NCI-H1417 treated with DMSO at 0.1 percent for 48 hours (cell line): ENCODE results near the gene KRTAP5-11.
"Not testable (repeated sequence)": the region's sequence is repeated elsewhere in the genome, so short reads cannot be mapped to it uniquely, and the experiment has no call there.

ENCODE experiments used
- DNase-seq: peaks from one replicate; lab custom pipeline; 2025; lab: John Stamatoyannopoulos, UW

The KRTAP5-11 gene

DNA sequence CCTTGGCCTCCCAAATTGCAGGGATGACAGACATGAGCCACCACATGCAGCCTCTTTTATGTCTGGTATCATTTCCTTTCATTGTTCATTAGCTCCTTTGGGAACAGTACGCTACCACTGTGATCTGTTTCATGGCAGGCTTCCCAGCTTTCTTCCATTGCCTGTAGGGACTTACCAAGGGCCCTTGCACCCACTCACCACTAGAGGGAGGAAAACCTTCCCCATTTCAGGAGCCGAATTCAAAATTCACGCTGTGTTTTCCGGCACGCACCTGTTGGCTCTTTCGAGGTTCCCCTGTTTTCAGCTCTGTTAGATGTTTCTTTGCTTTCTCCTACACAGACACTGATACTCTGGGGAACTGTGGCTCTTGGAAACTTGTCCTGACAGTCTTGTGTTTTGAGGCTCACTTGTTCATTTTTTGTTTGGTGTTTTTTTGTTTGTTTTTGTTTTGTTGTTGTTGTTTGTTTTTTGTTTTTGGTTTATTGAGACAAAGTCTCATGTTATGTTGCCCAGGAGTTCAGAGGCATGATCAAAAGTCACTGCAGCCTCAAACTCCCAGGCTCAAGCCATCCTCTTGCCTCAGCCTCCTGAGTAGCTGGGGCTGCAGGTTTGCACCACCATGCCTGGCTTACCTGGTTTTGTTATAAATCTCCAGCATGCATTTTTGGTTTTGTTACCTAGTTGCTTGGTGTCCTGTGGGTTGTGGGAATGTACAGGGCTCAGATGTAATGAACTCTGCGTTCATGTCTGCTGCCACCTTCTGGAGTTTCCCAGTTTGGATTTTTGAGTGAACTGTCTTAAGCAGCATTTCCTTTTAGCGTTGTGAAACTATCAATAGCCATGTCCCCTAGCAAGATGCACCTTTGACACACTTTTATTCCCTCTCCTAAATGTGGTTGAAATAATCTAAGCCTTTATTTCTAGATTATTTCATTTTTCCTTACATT is 2.3 kb downstream of the KRTAP5-11 start:
- peak; percentile 4 for DNase-seq

DNA sequence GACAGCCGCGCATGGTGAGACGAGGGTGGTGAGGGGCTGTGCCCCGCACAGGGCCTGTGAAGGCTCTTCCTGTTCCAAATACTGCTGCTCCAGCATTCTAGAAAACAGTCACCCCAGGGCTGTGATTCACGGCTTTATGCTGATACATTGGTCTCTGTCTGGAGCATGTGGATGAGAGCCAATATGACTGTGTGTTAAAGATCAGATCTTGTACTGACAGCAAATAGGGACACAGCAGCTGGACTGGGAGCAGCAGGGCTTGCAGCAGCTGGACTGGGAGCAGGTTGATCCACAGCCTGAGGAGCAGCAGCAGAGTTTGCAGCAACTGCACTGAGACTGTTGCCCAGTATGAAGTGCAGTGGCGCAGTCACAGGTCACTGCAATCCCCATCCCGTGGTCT is 3.2 kb downstream of the KRTAP5-11 start:
- DNase-seq, result not testable (repeated sequence)

DNA sequence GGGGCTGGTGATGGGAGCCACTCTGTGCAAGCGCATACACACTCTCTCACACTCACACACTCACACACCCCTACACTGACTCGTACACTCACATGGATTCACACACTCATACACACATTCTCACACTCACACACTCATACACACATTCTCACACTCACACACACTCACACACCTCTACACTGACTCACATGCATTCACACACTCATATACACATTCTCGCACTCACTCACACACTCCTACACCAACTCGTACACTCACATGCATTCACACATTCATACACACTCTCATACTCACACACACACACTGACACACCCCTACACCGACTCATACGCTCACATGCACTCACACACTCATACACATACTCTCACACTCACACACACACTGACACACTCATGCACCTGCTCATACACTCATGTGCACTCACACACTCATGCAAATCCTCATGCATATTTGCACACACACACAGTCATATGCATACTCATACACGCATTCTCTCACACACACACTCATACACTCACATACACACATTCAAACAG is 5.1 kb downstream of the KRTAP5-11 start:
- DNase-seq, result no peak

DNA sequence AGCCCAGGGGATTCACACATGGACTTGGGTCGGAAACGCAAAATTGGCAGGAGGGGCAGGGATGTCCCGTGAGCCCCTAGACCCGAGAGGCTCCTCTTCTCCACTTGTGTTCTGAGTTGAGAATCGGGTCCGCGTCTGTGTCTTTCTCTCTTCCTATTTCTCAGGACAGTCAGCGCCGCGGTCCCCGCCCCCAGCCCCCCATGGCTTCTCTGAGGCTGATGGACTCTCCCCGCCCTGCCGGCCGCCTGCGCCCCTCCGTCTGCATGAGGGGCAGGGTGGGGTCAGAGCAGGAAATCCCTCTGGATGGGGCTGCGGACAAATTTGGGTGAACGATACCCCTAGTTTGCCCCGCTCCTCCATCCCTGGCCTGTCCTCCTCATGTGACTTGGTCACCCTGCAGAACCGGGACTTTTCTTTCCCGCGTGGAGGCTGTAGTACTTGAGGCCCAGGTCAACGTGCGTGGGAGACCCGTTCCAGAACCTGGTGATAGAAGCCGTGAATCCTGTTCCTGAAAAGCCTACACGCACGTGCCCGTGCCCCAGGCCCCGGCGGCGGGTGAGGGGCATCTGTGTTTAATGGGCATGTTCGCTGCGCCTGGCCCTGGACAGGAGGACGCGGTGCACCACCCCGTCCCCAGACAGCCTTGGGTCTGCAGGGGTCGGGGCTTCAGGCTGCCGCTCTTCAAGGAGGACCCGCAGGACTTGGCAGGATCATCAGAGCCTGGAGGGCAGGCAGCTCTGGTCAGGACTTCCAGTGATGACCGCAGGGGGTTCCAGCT is 5.8 kb downstream of the KRTAP5-11 start:
- not testable (repeated sequence) for DNase-seq

DNA sequence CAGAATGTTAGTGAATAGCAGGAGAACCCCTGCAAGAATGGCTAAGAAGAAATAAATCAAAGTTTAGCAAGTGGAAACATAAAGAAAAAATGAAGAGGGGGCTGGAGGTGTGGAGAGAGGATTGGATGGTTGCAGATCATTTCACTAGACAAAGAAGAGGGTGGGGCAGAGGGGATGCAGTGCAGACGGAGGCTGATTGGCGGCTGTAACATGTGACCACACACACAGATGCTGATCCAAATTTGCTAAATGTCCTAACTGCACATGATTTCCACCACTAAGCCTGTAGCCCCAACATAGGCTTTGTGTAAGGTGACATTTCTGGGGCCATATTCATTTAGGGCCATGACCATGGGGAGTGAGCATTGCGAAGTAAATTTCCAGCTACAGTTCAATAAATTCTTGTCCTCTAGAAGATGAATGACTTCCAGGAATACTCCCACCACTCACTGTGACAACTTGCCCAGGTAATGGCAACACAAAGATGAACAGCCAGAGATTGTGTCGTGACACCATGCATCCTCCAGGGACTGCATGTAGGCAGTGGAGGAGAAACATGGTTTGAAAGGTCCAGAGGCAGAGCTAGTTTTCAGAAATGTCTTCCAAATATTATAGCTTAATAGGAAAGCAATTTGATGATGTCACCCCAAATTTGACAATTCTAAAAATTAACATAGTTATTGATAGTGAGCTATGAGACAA is 6.8 kb downstream of the KRTAP5-11 start:
- DNase-seq, result no peak

DNA sequence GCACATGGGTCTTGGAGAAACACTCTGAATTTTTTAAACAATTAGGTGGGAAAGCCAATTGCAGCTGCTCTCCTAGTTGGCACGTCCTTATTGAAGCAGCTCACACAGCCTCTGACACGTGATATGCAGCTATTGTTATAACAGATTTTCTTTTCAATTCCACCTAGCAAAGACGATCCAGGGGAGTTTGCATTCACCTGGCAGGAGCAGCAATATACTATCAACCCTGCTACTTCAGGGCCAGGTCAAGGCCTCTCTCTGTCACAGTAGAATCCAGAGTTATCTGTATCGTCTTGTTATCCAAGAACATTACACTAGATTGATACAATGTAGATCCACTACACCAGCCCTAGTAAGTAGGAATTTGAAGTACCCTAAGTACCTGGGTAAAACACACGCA is 8.3 kb downstream of the KRTAP5-11 start:
- no peak for DNase-seq

DNA sequence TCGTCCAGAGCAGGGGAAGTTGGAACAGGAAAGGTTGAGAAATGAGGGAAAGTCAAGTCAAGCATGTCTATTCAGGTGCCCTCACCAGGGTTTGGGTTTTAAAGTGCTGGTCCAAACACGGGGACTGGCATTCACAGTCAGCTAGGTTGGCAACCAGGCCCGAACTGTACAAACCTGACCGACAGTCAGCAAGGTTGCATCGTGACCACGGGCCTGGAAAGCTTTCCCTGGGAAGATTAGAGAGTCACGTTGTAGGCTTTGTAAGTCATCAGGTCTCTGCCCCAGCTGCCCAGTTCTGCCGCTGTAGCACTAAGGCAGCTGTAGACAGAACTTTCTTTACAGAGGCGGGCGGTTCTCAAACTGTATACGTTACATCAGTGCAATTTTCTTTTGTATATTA is 9.9 kb downstream of the KRTAP5-11 start:
- no peak for DNase-seq

DNA sequence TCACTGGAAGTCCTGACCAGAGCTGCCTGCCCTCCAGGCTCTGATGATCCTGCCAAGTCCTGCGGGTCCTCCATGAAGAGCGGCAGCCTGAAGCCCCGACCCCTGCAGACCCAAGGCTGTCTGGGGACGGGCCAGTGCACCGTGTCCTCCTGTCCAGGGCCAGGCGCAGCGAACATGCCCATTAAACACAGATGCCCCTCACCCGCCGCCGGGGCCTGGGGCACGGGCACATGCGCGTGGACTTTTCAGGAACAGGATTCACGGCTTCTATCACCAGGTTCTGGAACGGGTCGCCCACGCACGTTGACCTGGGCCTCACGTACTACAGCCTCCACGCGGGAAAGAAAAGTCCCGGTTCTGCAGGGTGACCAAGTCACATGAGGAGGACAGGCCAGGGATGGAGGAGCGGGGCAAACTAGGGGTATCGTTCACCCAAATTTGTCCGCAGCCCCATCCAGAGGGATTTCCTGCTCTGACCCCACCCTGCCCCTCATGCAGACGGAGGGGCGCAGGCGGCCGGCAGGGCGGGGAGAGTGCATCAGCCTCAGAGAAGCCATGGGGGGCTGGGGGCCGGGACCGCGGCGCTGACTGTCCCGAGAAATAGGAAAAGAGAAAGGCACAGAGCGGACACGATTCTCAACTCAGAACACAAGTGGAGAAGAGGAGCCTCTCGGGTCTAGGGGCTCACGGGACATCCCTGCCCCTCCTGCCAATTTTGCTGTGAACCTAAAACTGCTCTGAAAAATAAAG is 11.4 kb downstream of the KRTAP5-11 start:
- not testable (repeated sequence) for DNase-seq

DNA sequence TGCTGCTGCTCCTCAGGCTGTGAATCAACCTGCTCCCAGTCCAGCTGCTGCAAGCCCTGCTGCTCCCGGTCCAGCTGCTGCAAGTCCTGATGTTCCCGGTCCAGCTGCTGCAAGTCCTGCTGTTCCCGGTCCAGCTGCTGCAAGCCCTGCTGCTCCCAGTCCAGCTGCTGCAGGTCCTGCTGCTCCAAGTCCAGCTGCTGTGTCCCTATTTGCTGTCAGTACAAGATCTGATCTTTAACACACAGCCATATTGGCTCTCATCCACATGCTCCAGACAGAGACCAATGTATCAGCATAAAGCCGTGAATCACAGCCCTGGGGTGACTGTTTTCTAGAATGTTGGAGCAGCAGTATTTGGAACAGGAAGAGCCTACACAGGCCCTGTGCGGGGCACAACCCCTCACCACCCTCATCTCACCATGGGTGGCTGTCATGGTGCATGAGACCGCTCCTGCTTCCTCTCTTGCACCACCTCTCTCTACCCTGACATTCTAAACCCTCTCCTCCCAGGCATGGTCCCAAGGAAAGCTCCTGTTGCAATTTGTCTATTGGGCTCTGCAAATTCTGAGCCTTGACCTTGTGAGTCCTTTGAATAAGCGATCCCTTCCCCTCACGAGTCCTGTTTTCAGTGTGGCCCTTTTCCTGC is 13.8 kb downstream of the KRTAP5-11 start:
- DNase-seq, result no peak

DNA sequence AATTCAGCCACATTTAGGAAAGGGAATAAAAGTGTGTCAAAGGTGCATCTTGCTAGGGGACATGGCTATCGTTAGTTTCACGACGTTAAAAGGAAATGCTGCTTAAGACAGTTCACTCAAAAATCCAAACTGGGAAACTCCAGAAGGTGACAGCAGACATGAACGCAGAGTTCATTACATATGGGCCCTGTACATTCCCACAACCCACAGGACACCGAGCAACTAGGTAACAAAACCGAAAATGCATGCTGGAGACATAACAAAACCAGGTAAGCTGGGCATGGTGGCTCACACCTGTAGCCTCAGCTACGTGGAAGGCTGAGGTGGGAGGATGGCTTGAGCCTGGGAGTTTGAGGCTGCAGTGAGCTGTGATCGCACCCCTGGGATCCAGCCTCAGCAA is 15.0 kb downstream of the KRTAP5-11 start:
- DNase-seq, result not testable (repeated sequence)

DNA sequence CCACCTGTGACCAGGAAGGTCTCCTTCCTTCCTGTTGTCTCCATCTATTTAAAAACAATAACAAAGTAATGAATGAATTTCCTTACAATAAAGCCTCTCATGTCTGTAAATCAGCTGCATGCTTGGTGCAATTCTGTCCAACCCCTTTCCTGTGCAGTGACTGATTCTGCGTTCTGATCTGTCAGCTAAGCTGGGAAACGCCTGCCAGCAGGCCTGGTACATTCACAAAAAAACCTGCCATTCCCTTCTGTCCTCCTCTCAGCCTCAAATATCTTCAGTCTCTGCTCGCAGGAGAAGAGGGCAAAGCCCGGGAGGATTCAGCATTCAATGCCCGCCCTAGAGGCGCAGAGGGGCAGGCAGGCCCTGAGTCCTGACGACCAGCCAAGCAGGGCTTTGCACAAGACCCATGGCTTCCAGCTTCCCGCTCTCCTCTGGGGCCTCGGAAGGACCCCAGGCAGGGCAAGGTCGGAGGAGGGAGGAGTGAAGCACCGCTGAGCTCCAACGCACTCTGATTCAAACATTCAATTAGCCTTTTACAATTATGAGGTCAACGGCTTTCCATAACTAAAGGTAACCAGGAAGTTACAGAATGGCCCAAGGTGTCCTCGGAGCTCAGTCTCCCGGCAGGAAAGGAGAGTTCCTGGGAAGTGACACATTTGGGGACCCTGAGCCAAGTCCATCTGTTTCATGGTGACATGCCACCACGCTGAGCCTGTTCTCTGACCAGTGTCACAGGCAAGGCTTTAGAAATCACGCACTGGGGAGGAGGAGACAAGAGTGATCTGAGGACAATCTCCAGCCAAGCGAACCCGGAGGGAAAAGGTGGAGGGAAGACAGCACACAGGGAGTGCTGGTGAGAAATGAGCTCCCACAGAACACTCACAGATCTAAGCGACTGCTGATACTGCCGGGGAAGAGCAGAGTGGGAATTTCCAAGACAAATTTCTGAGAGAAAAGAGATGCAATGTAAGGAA is 15.8 kb downstream of the KRTAP5-11 start:
- DNase-seq, result not testable (repeated sequence)

DNA sequence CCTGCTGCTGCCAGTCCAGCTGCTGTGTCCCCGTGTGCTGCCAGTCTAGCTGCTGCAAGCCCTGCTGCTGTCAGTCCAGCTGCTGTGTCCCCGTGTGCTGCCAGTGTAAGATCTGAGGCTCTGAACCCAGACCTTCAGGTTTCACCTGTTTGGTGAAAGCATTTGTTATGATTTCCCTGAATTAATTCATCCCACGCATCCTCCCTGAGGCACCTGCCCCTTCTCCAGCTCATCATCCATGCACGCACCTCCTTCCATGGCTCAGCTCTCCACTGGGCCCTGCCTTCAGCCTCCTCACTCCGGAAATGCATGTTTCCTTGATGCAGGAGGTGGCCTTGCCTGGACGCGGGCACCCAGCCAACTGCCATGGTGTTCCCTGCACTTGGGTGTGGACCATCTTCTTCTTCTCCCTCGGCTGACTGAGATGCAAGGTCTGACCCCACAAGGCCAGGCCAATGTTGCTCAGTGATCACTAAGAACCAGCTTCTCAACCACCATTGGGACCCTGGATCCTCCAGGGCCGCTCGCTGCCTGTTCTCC is 16.5 kb downstream of the KRTAP5-11 start:
- no peak for DNase-seq

DNA sequence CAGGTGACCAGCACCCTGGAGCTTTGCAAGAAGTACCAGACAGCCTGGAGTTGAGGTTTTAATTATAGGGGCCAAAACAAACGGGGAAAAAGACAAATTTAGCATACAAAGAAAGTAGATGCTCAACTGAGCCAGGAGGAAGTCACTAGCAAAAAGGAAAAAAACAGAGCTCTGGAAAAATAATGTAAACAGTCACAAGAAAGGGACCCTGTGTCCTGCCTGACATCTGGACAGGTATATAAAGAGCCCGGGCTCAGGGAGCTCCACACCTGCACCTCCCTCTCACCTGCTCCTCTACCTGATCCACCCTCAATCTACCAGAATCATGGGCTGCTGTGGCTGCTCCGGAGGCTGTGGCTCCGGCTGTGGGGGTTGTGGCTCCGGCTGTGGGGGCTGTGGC is 17.4 kb downstream of the KRTAP5-11 start, which contains the start of gene KRTAP5-10:
TSS of gene KRTAP5-10 (plus strand) at position 301 of the 400 bp plus-strand sequence. CDS start at position 326, 25 bp downstream.
- no peak for DNase-seq

DNA sequence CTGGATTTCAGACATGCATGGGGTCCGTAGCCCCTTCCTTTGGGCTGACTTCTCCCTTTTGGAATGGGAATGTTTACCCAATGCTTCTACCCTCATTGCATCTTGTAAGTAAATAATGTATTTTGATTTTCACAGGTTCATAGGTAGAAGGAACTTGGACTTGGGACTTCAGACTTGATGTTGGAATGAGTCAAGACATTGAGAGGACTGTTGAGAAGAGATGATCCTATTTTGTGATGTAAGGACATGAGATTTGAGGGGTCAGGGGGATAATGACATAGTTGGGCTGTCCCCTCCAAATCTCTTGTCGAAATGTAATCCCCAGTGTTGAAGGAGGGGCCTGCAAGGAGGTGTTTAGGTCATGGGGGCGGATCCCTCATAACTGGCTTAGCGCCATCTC is 18.2 kb downstream of the KRTAP5-11 start:
- no peak for DNase-seq

DNA sequence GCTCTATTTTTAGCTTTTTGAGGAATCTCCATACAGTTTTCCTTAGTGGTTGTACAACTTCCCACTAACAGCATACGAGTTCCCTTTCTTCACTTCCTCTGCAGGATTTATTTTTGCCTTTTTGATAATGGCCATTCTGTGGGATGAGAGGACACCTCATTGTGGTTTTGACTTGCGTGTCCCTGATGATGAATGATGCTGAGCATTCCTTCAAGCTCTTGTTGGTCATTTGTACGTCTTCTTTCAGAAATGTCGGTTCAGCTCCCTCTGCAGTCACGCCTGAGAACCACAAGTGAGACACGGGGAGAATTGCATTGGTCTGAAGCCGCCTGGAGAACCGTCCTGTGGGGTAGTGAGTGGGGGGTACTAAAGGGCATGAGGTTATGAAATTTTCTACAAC is 19.3 kb downstream of the KRTAP5-11 start:
- DNase-seq, result no peak

DNA sequence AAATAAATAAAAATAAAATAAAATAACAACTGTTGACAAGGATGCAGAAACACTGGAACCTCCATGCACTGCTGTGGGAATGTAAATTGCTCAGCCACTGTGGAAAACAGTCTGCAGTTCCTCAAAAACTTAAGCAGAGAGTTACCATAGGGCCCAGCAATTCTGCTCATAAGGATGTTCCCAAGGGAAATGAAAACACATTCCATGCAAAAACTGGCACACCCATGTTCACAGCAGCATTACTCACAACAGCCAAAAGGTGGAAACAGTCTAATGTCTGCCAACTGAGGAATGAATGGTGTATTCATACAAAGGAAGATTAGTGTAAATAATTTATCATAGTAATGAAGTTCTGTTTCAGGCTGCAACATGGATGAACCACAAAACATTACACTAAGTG is 20.6 kb downstream of the KRTAP5-11 start:
- no peak for DNase-seq

DNA sequence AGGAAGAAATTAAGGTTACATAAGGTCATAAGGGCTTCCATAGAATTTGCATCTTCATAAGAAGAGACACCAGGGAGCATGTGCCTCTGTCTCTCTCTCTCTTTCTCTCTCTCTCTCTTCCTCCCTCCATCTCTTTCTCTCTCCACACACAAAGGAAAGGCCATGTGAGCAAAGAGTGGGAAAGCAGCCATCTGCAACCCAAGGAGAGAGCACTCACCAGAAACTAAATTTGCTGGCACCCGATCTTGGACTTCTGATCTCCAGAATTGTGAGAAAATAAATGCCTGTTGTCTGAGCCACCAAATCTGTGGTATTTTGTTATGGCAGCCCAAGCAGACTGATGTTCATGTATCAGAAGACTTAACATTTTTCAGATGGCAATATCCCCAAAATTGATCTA is 23.7 kb downstream of the KRTAP5-11 start:
- no peak for DNase-seq

DNA sequence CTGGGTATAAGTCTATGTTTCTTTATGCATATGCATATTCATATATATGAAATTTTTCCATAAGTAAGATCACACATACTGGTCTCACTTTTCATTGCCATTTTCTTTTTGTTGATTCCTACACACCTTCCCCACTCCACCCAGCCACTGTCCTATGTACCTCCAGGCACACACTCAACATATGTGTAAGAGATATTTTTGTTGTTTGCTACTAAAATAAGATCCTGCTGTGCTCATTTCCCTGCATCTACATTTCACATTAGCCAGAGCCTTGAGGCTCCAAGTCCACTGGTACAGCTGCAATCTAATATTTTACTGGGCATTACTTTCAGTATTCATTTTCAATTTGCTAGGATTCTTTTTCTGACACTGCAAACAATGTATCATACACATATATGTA is 25.4 kb downstream of the KRTAP5-11 start:
- no peak for DNase-seq

DNA sequence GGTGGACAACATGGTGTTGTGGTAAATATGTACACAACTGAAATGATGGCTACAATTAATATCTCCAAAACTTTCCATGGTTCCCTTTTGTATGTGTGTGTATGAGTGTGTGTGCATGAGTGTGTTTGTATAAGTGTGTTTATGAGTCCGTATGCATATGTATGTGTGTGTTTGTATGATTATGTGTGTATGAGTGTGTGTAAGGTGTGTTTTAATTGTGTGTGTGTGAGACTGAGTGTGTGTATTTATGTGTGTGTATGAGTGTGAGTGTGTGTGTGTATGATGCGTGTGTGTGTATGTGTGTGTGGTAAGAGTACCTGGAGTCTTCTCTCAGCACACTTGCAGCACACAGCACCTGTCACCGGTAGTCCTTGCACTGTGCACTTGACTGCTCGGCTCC is 26.7 kb downstream of the KRTAP5-11 start:
- DNase-seq, result no peak
